Measurements from ENCODE around the gene MAMDC4. TPM values are rescaled to one million over a fixed set of nuclear protein-coding genes. Genes with fewer than 3 reads are reported as not detected.

The MAMDC4 gene
- polyA plus RNA-seq, 3 donors = 0.07 to 5.2 TPM; not detected in 1

GRCh38 chr9:136867480-136867879, 15.3 kb downstream of the MAMDC4 start:
- no peaks in the 10 kb centered on the region for H3K27me3 ChIP-seq (ENCODE audit: control insufficient read depth in 2 of 2, insufficient read depth in 2 of 2, low read length in 2 of 2)
- H2AFZ ChIP-seq (ENCODE audit: insufficient read depth, low read depth, low read length, poor library complexity, severe bottlenecking) = no peak overlapping the region
- Mint-ChIP-seq H3K27ac (no peak overlapping the region), H3K9me3 (peaks cover under 1 to 23% (median 14%) of the 10 kb centered on the region in 7 donors), H3K27me3 (ENCODE audit: low read depth in 3 of 3) (peaks cover 0 to 3% (median 2%) of the 10 kb centered on the region in 3 donors), H3K36me3 (peaks cover 14 to 18% of the 10 kb centered on the region in 2 donors), H3K4me3 (no peak overlapping the region), H3K4me1 (peaks cover 11% of the 10 kb centered on the region)
- peaks cover 5 to 19% of the 10 kb centered on the region in 2 donors for H3K9me3 ChIP-seq (replicated peaks in 1 of 2; ENCODE audit: control insufficient read depth in 1 of 2, insufficient read depth in 1 of 2, low read length in 2 of 2)
- 95% methylated on average over 6 of the region's 18 CpGs for WGBS (ENCODE audit: insufficient coverage)
- H3K36me3 ChIP-seq (replicated peaks in 1 of 2; ENCODE audit: control insufficient read depth in 1 of 2, insufficient read depth in 2 of 2, low read length in 2 of 2) = peaks cover 14 to 18% of the 10 kb centered on the region in 2 donors
- no peak for TF ChIP-seq CTCF (IDR thresholded peaks at IDR 0.05)
- H3K4me1 ChIP-seq (ENCODE audit: control insufficient read depth in 1 of 2, insufficient read depth in 2 of 2, low read length in 2 of 2) = peaks cover 10 to 14% of the 10 kb centered on the region in 2 donors
- no peak overlapping the region for H3K4me3 ChIP-seq (replicated peaks in 1 of 3; ENCODE audit: low read depth in 2 of 3, low read length in 3 of 3)
- H3K27ac ChIP-seq (ENCODE audit: low read depth in 1 of 2, low read length in 2 of 2) = no peak overlapping the region
- DNase-seq = no peak
- peaks cover 24% of the 10 kb centered on the region for H3K79me2 ChIP-seq (ENCODE audit: insufficient read depth, low read length)
- intact Hi-C loops (cut with micrococcal nuclease) = loop anchor here (2.0 kb wide), 1 partner anchor 19 kb away; the partner anchor contains the start of gene TRAF2 (in 2 of the 2)
- no peak overlapping the region for H3K9ac ChIP-seq (ENCODE audit: insufficient read depth, low read length, poor library complexity, severe bottlenecking)
- H3K4me2 ChIP-seq (replicated peaks; ENCODE audit: extremely low read depth, low read length, poor library complexity, severe bottlenecking) = no peak overlapping the region
- peaks cover 12% of the 10 kb centered on the region for H4K20me1 ChIP-seq (ENCODE audit: insufficient read depth, low read length)

- Histone ChIP-seq H3K9ac (ENCODE audit: insufficient read depth, low read length, poor library complexity, severe bottlenecking) (no peak overlapping the region), H3K9me3 (replicated peaks in 1 of 2; ENCODE audit: control insufficient read depth in 1 of 2, insufficient read depth in 1 of 2, low read length in 2 of 2) (peaks cover 9 to 23% of the 10 kb centered on the region in 2 donors), H3K4me2 (replicated peaks; ENCODE audit: extremely low read depth, low read length, poor library complexity, severe bottlenecking) (no peak overlapping the region), H3K4me1 (ENCODE audit: control insufficient read depth in 1 of 2, insufficient read depth in 2 of 2, low read length in 2 of 2) (peaks cover 10 to 14% of the 10 kb centered on the region in 2 donors), H3K27me3 (ENCODE audit: control insufficient read depth in 2 of 2, insufficient read depth in 2 of 2, low read length in 2 of 2) (no peaks in the 10 kb centered on the region), H2AFZ (ENCODE audit: insufficient read depth, low read depth, low read length, poor library complexity, severe bottlenecking) (no peak overlapping the region), H3K27ac (ENCODE audit: low read depth in 1 of 2, low read length in 2 of 2) (no peak overlapping the region), H3K4me3 (replicated peaks in 1 of 3; ENCODE audit: low read depth in 2 of 3, low read length in 3 of 3) (no peak overlapping the region), H3K79me2 (ENCODE audit: insufficient read depth, low read length) (peaks cover 24% of the 10 kb centered on the region), H3K36me3 (replicated peaks in 1 of 2; ENCODE audit: control insufficient read depth in 1 of 2, insufficient read depth in 2 of 2, low read length in 2 of 2) (peaks cover 10 to 14% of the 10 kb centered on the region in 2 donors), H4K20me1 (ENCODE audit: insufficient read depth, low read length) (peaks cover 12% of the 10 kb centered on the region)
- peaks cover 3 to 27% (median 18%) of the 10 kb centered on the region in 7 donors for H3K9me3 Mint-ChIP-seq
- no peak for DNase-seq
- TF ChIP-seq CTCF (IDR thresholded peaks at IDR 0.05) = no peak
- peaks cover 0 to 3% (median 2%) of the 10 kb centered on the region in 3 donors for H3K27me3 Mint-ChIP-seq (ENCODE audit: low read depth in 3 of 3)
- H3K36me3 Mint-ChIP-seq = peaks cover 10 to 14% of the 10 kb centered on the region in 2 donors
- H3K27ac Mint-ChIP-seq = no peak overlapping the region
- peaks cover 11% of the 10 kb centered on the region for H3K4me1 Mint-ChIP-seq
- intact Hi-C loops (cut with micrococcal nuclease) = loop anchor here (2.0 kb wide), 1 partner anchor 19 kb away; the partner anchor contains the start of gene TRAF2 (in 2 of the 2)
- no peak overlapping the region for H3K4me3 Mint-ChIP-seq
- over 99% methylated on average over 18 of the region's 18 CpGs for WGBS (ENCODE audit: insufficient coverage)
Observed at GRCh38 chr9:136867917-136868316, 15.8 kb downstream of the MAMDC4 start.

All from CD14-positive monocyte (primary cell).